GM23248 (cell line): ENCODE measurements around the gene POMP.

Source experiments
- EZH2 ChIP-seq: fragments of 200-600 bp; sonication (generic); IDR thresholded peaks from 2 replicates; pipeline ENCODE4 v1.6.1; 2018; ENCODE audit warnings: antibody characterized with exemption, mild to moderate bottlenecking; ENCODE audit not compliant: insufficient read depth, poor library complexity, severe bottlenecking
- EZH2phosphoT487 ChIP-seq: fragments of 200-600 bp; sonication (generic); IDR thresholded peaks from 2 replicates; pipeline ENCODE4 v1.6.1; 2018; ENCODE audit warnings: antibody characterized with exemption, moderate library complexity, mild to moderate bottlenecking, low read depth; ENCODE audit not compliant: insufficient read depth

DNA sequence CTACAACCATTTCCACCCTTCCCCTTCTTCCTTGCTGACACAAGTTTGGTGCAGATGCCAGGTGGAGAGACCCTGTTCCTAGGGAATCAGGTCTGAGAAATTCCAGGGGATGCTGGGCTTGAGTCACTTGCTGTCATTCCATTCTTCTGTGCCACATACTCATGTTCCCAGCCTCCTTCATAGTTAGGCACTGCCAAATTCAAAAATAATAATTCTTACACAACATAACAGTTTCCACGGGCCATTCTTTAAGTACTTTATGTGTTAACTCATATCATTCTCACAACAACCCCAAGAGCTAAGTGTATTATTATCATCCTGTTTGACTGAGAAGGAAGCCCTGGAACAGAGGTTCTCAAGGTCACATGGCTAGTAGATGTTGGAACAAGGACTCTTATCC lies 27.1 kb upstream of the POMP start:
- TF ChIP-seq EZH2 (no peak), EZH2phosphoT487 (no peak)
